Peyer's patch (tissue), 4 donors: ENCODE results near the gene CRBN. TPM values are rescaled to one million over a fixed set of nuclear protein-coding genes. Genes with fewer than 3 reads are reported as not detected.
A peak's percentile ranks its signal among the peaks of the same experiment; 100 is the strongest.

Source experiments
- DNase-seq, 3 donors: peaks; one replicate each; pipeline ENCODE4 v3.0.0-alpha.2; 2017 to 2019
- H3K27ac ChIP-seq, 4 donors: fragments of 200-600 bp; sonication (generic); one replicate each; pipeline ENCODE4 v1.5.1; 2016 to 2019
- H3K27me3 ChIP-seq, 2 donors: fragments of 200-600 bp; sonication (generic); one replicate each; pipeline ENCODE4 v1.5.1; 2019
- H3K36me3 ChIP-seq, 3 donors: fragments of 200-600 bp; sonication (generic); one replicate each; pipeline ENCODE4 v1.5.1; 2016 to 2019
- H3K4me1 ChIP-seq, 4 donors: fragments of 200-600 bp; sonication (generic); one replicate each; pipeline ENCODE4 v1.5.1; 2016 to 2019
- H3K4me3 ChIP-seq, 4 donors: fragments of 200-600 bp; sonication (generic); 1 replicate in 3 of 4; 2 replicates in 1 of 4; pipeline ENCODE4 v1.5.1; 2016 to 2019; ENCODE audit warnings: mild to moderate bottlenecking in 1 of 4
- H3K9me3 ChIP-seq, 4 donors: fragments of 200-600 bp; sonication (generic); one replicate each; pipeline ENCODE4 v1.5.1; 2016 to 2019; ENCODE audit warnings: mild to moderate bottlenecking in 1 of 4
- CTCF ChIP-seq, 6 experiments: fragments of 450-650 bp in 4 of 6; fragments of 200-600 bp in 2 of 6; sonication (generic) in 1 of 6; IDR thresholded peaks; one replicate each; pipeline ENCODE4 v1.5.1; 2017 to 2019; ENCODE audit warnings: antibody characterized with exemption in 6 of 6, mild to moderate bottlenecking in 3 of 6, moderate library complexity in 1 of 6
- POLR2A ChIP-seq, 2 donors: fragments of 450-650 bp; IDR thresholded peaks; one replicate each; pipeline ENCODE4 v1.5.1; 2017; ENCODE audit warnings: antibody characterized with exemption in 2 of 2, mild to moderate bottlenecking in 2 of 2, moderate library complexity in 2 of 2
- total RNA-seq, 4 donors: library from RNA; depleted of rRNA; stranded (reverse); fragments of >200 nt; gene quantifications; one replicate each; pipeline ENCODE4 v1.1.0, GENCODE V29; 2016

Gene CRBN
- total RNA-seq, 4 donors from 2014 or later = 70.1 to 314 (median 89.7) TPM

GRCh38 chr3:3196148-3196861 is 16.8 kb upstream of the CRBN start:
- Histone ChIP-seq H3K9me3 (no peaks in the 10 kb centered on the region), H3K4me3 (no peak overlapping the region), H3K27ac (no peak overlapping the region), H3K27me3 (no peaks in the 10 kb centered on the region), H3K4me1 (no peaks in the 10 kb centered on the region), H3K36me3 (no peaks in the 10 kb centered on the region)
- TF ChIP-seq CTCF (IDR thresholded peaks at IDR 0.05) = peak in 4 of 6 experiments; percentile 20 to 44 (median 37)
- TF ChIP-seq POLR2A (IDR thresholded peaks at IDR 0.05) = no peak
- no peak for DNase-seq

- Histone ChIP-seq H3K27ac (no peak overlapping the region), H3K4me3 (no peak overlapping the region), H3K4me1 (no peaks in the 10 kb centered on the region), H3K9me3 (no peaks in the 10 kb centered on the region), H3K27me3 (no peaks in the 10 kb centered on the region), H3K36me3 (no peaks in the 10 kb centered on the region)
- DNase-seq = no peak
- TF ChIP-seq CTCF (IDR thresholded peaks at IDR 0.05) (no peak), POLR2A (IDR thresholded peaks at IDR 0.05) (no peak)
Measured at GRCh38 chr3:3194861-3195260, 15.4 kb upstream of the CRBN start.

GRCh38 chr3:3192286-3192675 is 12.8 kb upstream of the CRBN start:
- Histone ChIP-seq H3K4me3 (no peak overlapping the region), H3K4me1 (no peaks in the 10 kb centered on the region), H3K9me3 (no peaks in the 10 kb centered on the region), H3K36me3 (no peaks in the 10 kb centered on the region), H3K27ac (no peak overlapping the region), H3K27me3 (no peaks in the 10 kb centered on the region)
- TF ChIP-seq CTCF (IDR thresholded peaks at IDR 0.05) (no peak), POLR2A (IDR thresholded peaks at IDR 0.05) (no peak)
- DNase-seq = no peak

- no peaks in the 10 kb centered on the region for H3K36me3 ChIP-seq
- no peaks in the 10 kb centered on the region for H3K27me3 ChIP-seq
- TF ChIP-seq CTCF (IDR thresholded peaks at IDR 0.05) (no peak), POLR2A (IDR thresholded peaks at IDR 0.05) (no peak)
- no peak overlapping the region for H3K4me3 ChIP-seq
- no peak overlapping the region for H3K27ac ChIP-seq
- H3K9me3 ChIP-seq = peaks cover 0 to 2% (median 0%) of the 10 kb centered on the region in 4 donors
- H3K4me1 ChIP-seq = no peaks in the 10 kb centered on the region
- no peak for DNase-seq
Measured at GRCh38 chr3:3191675-3192285, 12.3 kb upstream of the CRBN start.

- DNase-seq = no peak
- Histone ChIP-seq H3K27ac (no peak overlapping the region), H3K36me3 (no peaks in the 10 kb centered on the region), H3K4me3 (no peak overlapping the region), H3K4me1 (no peaks in the 10 kb centered on the region), H3K27me3 (no peaks in the 10 kb centered on the region), H3K9me3 (peaks cover 0 to 5% (median 0%) of the 10 kb centered on the region in 4 donors)
- TF ChIP-seq CTCF (IDR thresholded peaks at IDR 0.05) = no peak
- TF ChIP-seq POLR2A (IDR thresholded peaks at IDR 0.05) = no peak
Measured at GRCh38 chr3:3189961-3190360, 10.5 kb upstream of the CRBN start.
